ENCODE results near the gene SLC9A8. TPM values are rescaled to one million over a fixed set of nuclear protein-coding genes. Genes with fewer than 3 reads are reported as not detected.

Gene SLC9A8
- total and polyA plus RNA-seq, 9 of the 15 experiments (the other 6 are each of a cell fraction or from before 2014, with no cell fraction given), result 0.56 to 9.7 (median 5.0) TPM

- TF ChIP-seq SRSF3 (IDR thresholded peaks at IDR 0.05; ENCODE audit: insufficient read depth, low read length), result no peak
- TF ChIP-seq CEBPG (CRISPR knock-in tag; IDR thresholded peaks at IDR 0.05), result peak; percentile 87
- TF ChIP-seq CEBPG (tag; conservative IDR thresholded peaks at IDR 0.05 in 1 of 2, IDR thresholded peaks at IDR 0.05 in 1 of 2), result peak; percentile 27 to 76; a peak in 3 of 4 replicates
- TF ChIP-seq PHF20 (IDR thresholded peaks at IDR 0.05; ENCODE audit: partially characterized antibody), result peak; percentile 88
- TF ChIP-seq POLR3G (IDR thresholded peaks at IDR 0.05; ENCODE audit: extremely low read depth, insufficient read length, insufficient replicate concordance), result no peak
- TF ChIP-seq RBM25 (IDR thresholded peaks at IDR 0.05; ENCODE audit: low read depth, low read length, severe bottlenecking), result peak; percentile 99
- TF ChIP-seq KLF1 (tag; IDR thresholded peaks at IDR 0.05), result 0 out of 2 replicates have a peak, but pooled peaks have one; percentile 37
- TF ChIP-seq MEF2A (IDR thresholded peaks at IDR 0.05; ENCODE audit: control insufficient read depth, low read depth, low read length), result peak; percentile 66; the same call in 1 of the 2 replicates
- TF ChIP-seq POLR2AphosphoS5 (IDR thresholded peaks at IDR 0.05; ENCODE audit: control insufficient read depth, insufficient read depth, low read depth, low read length), result peak; percentile 58; the same call in 1 of the 2 replicates
- TF ChIP-seq CREB1 (IDR thresholded peaks at IDR 0.05), result peak; percentile 92
- peak; percentile 96 for TF ChIP-seq CREB1 (CRISPR knock-in tag; IDR thresholded peaks at IDR 0.05)
- peak; percentile 79 for TF ChIP-seq CBFB (CRISPR knock-in tag; IDR thresholded peaks at IDR 0.05)
- TF ChIP-seq THAP12 (CRISPR knock-in tag; IDR thresholded peaks at IDR 0.05), result 0 out of 2 replicates have a peak, but pooled peaks have one; percentile 1
- no peak for TF ChIP-seq GTF3C2 (IDR thresholded peaks at IDR 0.05; ENCODE audit: borderline replicate concordance, extremely low read depth, insufficient read length)
- peak in 1 of 2 experiments; percentile 25; a peak in 2 of 4 replicates for TF ChIP-seq FOXA3 (CRISPR knock-in tag; conservative IDR thresholded peaks at IDR 0.05 in 1 of 2, IDR thresholded peaks at IDR 0.05 in 1 of 2)
- 0 out of 2 replicates have a peak, but pooled peaks have one; percentile 29 for TF ChIP-seq ZNF740 (CRISPR knock-in tag; IDR thresholded peaks at IDR 0.05)
- TF ChIP-seq ZNF740 (tag; IDR thresholded peaks at IDR 0.05), result no peak
- TF ChIP-seq ZNF263 (CRISPR knock-in tag; IDR thresholded peaks at IDR 0.05; ENCODE audit: borderline replicate concordance), result peak; percentile 50
- peak; percentile 37; the same call in 1 of the 2 replicates for TF ChIP-seq NR4A1 (CRISPR knock-in tag; IDR thresholded peaks at IDR 0.05)
- no peak for TF ChIP-seq NR4A1 (tag; IDR thresholded peaks at IDR 0.05)
Measured at GRCh38 chr20:49915380-49916145, 102.9 kb downstream of the SLC9A8 start, which contains the start of gene SPATA2 (continued).

Data from K562 (cell line).